CD4-positive, alpha-beta memory T cell (primary cell): ENCODE results near the gene TMEM138. TPM values are rescaled to one million over a fixed set of nuclear protein-coding genes. Genes with fewer than 3 reads are reported as not detected.

Source experiments
- CTCF ChIA-PET: fragments of 350-600 bp; sonication (Branson Sonifier 250); formaldehyde crosslinking; loops from one replicate; lab custom pipeline; 2021; ENCODE audit warnings: inconsistent platforms; ENCODE audit not compliant: partially characterized antibody; lab: Charles Lee
- POLR2A ChIA-PET: fragments of 350-600 bp; sonication (Branson Sonifier 250); formaldehyde crosslinking; loops from one replicate; lab custom pipeline; 2021; ENCODE audit not compliant: partially characterized antibody; lab: Charles Lee
- DNase-seq, 5 donors: peaks; one replicate each; pipeline versions ENCODE4 v3.0.0 to v3.0.0-alpha.2; 2020 to 2022; ENCODE audit warnings: mixed read lengths in 1 of 5
- H3K27ac ChIP-seq: one replicate; pipeline ENCODE4 v1.7.0; 2013; ENCODE audit warnings: low read depth, low read length
- H3K27me3 ChIP-seq: 2 replicates; pipeline ENCODE4 v1.7.0; 2013; ENCODE audit warnings: mild to moderate bottlenecking, low read length, moderate library complexity; ENCODE audit not compliant: insufficient read depth
- H3K36me3 ChIP-seq: 2 replicates; pipeline ENCODE4 v1.7.0; 2013; ENCODE audit warnings: mild to moderate bottlenecking, low read length, moderate library complexity; ENCODE audit not compliant: insufficient read depth
- H3K4me1 ChIP-seq: 2 replicates; pipeline ENCODE4 v1.7.0; 2013; ENCODE audit warnings: mild to moderate bottlenecking, low read length, moderate library complexity; ENCODE audit not compliant: insufficient read depth
- H3K4me3 ChIP-seq, 2 donors: one replicate each; pipeline ENCODE4 v1.7.0; 2013; ENCODE audit warnings: low read length in 2 of 2, mild to moderate bottlenecking in 1 of 2
- H3K9me3 ChIP-seq, 2 donors: one replicate each; pipeline ENCODE4 v1.7.0; 2013; ENCODE audit warnings: low read length in 2 of 2, control low read depth in 1 of 2; ENCODE audit not compliant: control insufficient read depth in 1 of 2
- H3K27ac Mint-ChIP-seq, 7 donors: one replicate each; pipeline ENCODE4 v1.8.0; 2020 to 2021; ENCODE audit warnings: mixed read lengths in 7 of 7, mild to moderate bottlenecking in 6 of 7, inconsistent platforms in 3 of 7, moderate library complexity in 3 of 7
- H3K27me3 Mint-ChIP-seq, 2 donors: one replicate each; pipeline ENCODE4 v1.8.0; 2020 to 2021; ENCODE audit warnings: mixed read lengths in 2 of 2
- H3K36me3 Mint-ChIP-seq, 2 donors: one replicate each; pipeline ENCODE4 v1.8.0; 2020 to 2021; ENCODE audit warnings: mixed read lengths in 2 of 2, inconsistent platforms in 1 of 2, mild to moderate bottlenecking in 1 of 2
- H3K4me1 Mint-ChIP-seq, 4 donors: one replicate each; pipeline ENCODE4 v1.8.0; 2020 to 2021; ENCODE audit warnings: mixed read lengths in 4 of 4, mild to moderate bottlenecking in 1 of 4
- H3K4me3 Mint-ChIP-seq, 8 donors: one replicate each; pipeline ENCODE4 v1.8.0; 2020 to 2021; ENCODE audit warnings: mixed read lengths in 8 of 8, mild to moderate bottlenecking in 7 of 8, moderate library complexity in 6 of 8, inconsistent platforms in 3 of 8
- H3K9me3 Mint-ChIP-seq, 8 donors: one replicate each; pipeline ENCODE4 v1.8.0; 2020 to 2021; ENCODE audit warnings: mixed read lengths in 8 of 8, mild to moderate bottlenecking in 5 of 8, inconsistent platforms in 3 of 8, moderate library complexity in 1 of 8
- intact Hi-C: fragments of 100-400 bp; cut with micrococcal nuclease; formaldehyde crosslinking; loops from one replicate; pipeline ENCODE4 v1.15.1; 2023
- polyA plus RNA-seq, 2 donors: library from polyadenylated mRNA; unstranded; fragments of 300-500 nt; fragmentation: Illumina TruSeq; gene quantifications; one replicate each; pipeline ENCODE4 v1.2.3, GENCODE V29; 2021
- total RNA-seq, 2 experiments: library from RNA; stranded (reverse); gene quantifications; one replicate each; pipeline ENCODE4 v1.2.3, GENCODE V29; 2021

TMEM138 gene
- total and polyA plus RNA-seq, 4 experiments from 2014 or later = 49.0 to 62.5 (median 60.2) TPM

DNA sequence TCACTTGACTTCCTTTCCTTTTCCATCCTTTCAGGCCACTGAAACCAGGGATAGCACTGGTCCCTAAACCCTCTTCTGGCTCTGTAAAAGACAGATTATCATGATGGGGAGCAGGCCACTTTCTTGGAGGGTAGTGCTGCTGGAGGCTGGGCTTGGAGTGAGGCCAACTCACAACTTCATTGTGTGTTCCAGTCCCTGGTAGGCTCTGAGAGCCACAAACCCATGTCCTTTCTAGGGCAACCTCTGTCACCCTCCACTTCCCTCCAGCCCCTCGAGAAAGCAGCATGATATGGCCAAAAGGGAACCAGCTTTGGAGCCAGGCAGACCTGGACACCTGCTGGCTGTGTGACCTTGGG, 26.8 kb upstream of the TMEM138 start:
- no peak overlapping the region for H3K4me3 ChIP-seq
- H3K4me1 Mint-ChIP-seq = peaks cover 28 to 56% (median 40%) of the 10 kb centered on the region in 4 donors
- no peaks in the 10 kb centered on the region for H3K27me3 ChIP-seq
- POLR2A ChIA-PET = interaction anchor here (1.4 to 5.9 kb wide), 7 partner anchors 26 to 100 kb away, joined by 7 to 89 read pairs (median 21); partner anchors contain the start of genes CPSF7, CYB561A3, SDHAF2 and TMEM138
- peak overlapping the region in 2 of 8 donors; percentile 5 to 35 for H3K4me3 Mint-ChIP-seq
- peaks cover 39% of the 10 kb centered on the region for H3K4me1 ChIP-seq
- H3K9me3 ChIP-seq = no peaks in the 10 kb centered on the region
- peaks cover 6% of the 10 kb centered on the region for H3K36me3 ChIP-seq
- CTCF ChIA-PET = interaction anchor here (1.1 to 10.1 kb wide), 19 partner anchors 8 to 503 kb away, joined by 4 to 442 read pairs (median 10); partner anchors contain the start of genes CYB561A3, TMEM109, TMEM138 and TMEM216
- no peaks in the 10 kb centered on the region for H3K27me3 Mint-ChIP-seq
- no peak for DNase-seq
- peak overlapping the region; percentile 44 for H3K27ac ChIP-seq
- peaks cover 11 to 12% of the 10 kb centered on the region in 2 donors for H3K36me3 Mint-ChIP-seq
- peaks cover 0 to 4% (median 0%) of the 10 kb centered on the region in 8 donors for H3K9me3 Mint-ChIP-seq
- intact Hi-C loops = no loop called here
- H3K27ac Mint-ChIP-seq = peak overlapping the region in 5 of 7 donors; percentile 4 to 92 (median 57)

GRCh38 chr11:61336171-61336935, 25.8 kb upstream of the TMEM138 start:
- intact Hi-C loops = loop anchor here (1.0 to 2.0 kb wide), 4 partner anchors 56 to 505 kb away; partner anchors contain the start of gene TMEM216
- peaks cover 11 to 16% of the 10 kb centered on the region in 2 donors for H3K36me3 Mint-ChIP-seq
- Histone ChIP-seq H3K36me3 (peaks cover 6% of the 10 kb centered on the region), H3K4me1 (peaks cover 31% of the 10 kb centered on the region), H3K27ac (peak overlapping the region; percentile 44), H3K9me3 (no peaks in the 10 kb centered on the region), H3K4me3 (no peak overlapping the region), H3K27me3 (no peaks in the 10 kb centered on the region)
- H3K4me1 Mint-ChIP-seq = peaks cover 22 to 46% (median 32%) of the 10 kb centered on the region in 4 donors
- H3K27ac Mint-ChIP-seq = peak overlapping the region; percentile 83 to 92 (median 88)
- DNase-seq = peak; percentile 78 to 86 (median 84)
- peaks cover 0 to 4% (median 0%) of the 10 kb centered on the region in 8 donors for H3K9me3 Mint-ChIP-seq
- ChIA-PET POLR2A (interaction anchor here (0.6 to 5.9 kb wide), 15 partner anchors 9 to 423 kb away, joined by 3 to 89 read pairs (median 4); partner anchors contain the start of genes CPSF7, CYB561A3, SDHAF2 and TMEM109), CTCF (interaction anchor here (0.8 to 10.1 kb wide), 35 partner anchors 8 to 504 kb away, joined by 3 to 442 read pairs (median 6); partner anchors contain the start of genes CPSF7, CYB561A3, SDHAF2 and TMEM109)
- no peaks in the 10 kb centered on the region for H3K27me3 Mint-ChIP-seq
- H3K4me3 Mint-ChIP-seq = peak overlapping the region in 2 of 8 donors; percentile 39 to 57

- H3K27me3 Mint-ChIP-seq = no peaks in the 10 kb centered on the region
- Histone ChIP-seq H3K4me1 (peaks cover 19% of the 10 kb centered on the region), H3K27ac (no peak overlapping the region), H3K9me3 (no peaks in the 10 kb centered on the region), H3K27me3 (no peaks in the 10 kb centered on the region), H3K36me3 (peaks cover 6% of the 10 kb centered on the region), H3K4me3 (no peak overlapping the region)
- intact Hi-C loops = loop anchor here (2.0 kb wide), 2 partner anchors 55 to 179 kb away; partner anchors contain the start of gene TMEM216
- ChIA-PET POLR2A (interaction anchor here (5.9 kb wide), 1 partner anchor 48 kb away, joined by 87 read pairs; no protein-coding TSS in a partner anchor), CTCF (interaction anchor here (2.9 to 10.1 kb wide), 3 partner anchors 25 to 56 kb away, joined by 92 to 442 read pairs (median 117); partner anchors contain the start of genes CYB561A3, TMEM138 and TMEM216)
- peaks cover 0 to 4% (median 0%) of the 10 kb centered on the region in 8 donors for H3K9me3 Mint-ChIP-seq
- DNase-seq = no peak
- no peak overlapping the region for H3K4me3 Mint-ChIP-seq
- peaks cover 11 to 31% (median 19%) of the 10 kb centered on the region in 4 donors for H3K4me1 Mint-ChIP-seq
- peaks cover 9 to 12% of the 10 kb centered on the region in 2 donors for H3K36me3 Mint-ChIP-seq
- no peak overlapping the region for H3K27ac Mint-ChIP-seq
These were observed 24.3 kb upstream of the TMEM138 start for GRCh38 chr11:61337706-61338470.

- POLR2A ChIA-PET = no interaction called here
- H3K4me1 ChIP-seq = peaks cover 11% of the 10 kb centered on the region
These were observed 23.2 kb upstream of the TMEM138 start for GRCh38 chr11:61338783-61339489.

GRCh38 chr11:61339490-61339878, 22.7 kb upstream of the TMEM138 start:
- Mint-ChIP-seq H3K4me3 (no peak overlapping the region), H3K4me1 (peaks cover 2 to 15% (median 8%) of the 10 kb centered on the region in 4 donors), H3K27me3 (no peaks in the 10 kb centered on the region), H3K9me3 (no peaks in the 10 kb centered on the region), H3K36me3 (peaks cover 10 to 12% of the 10 kb centered on the region in 2 donors), H3K27ac (peak overlapping the region in 1 of 7 donors; percentile 86)
- DNase-seq = no peak
- H3K36me3 ChIP-seq = peaks cover 6% of the 10 kb centered on the region
- ChIA-PET POLR2A (no interaction called here), CTCF (interaction anchor here (1.4 to 10.1 kb wide), 2 partner anchors 10 to 45 kb away, joined by 3 to 442 read pairs; no protein-coding TSS in a partner anchor)
- H3K4me3 ChIP-seq = no peak overlapping the region
- H3K4me1 ChIP-seq = peaks cover 10% of the 10 kb centered on the region
- no peaks in the 10 kb centered on the region for H3K27me3 ChIP-seq
- intact Hi-C loops = no loop called here
- H3K27ac ChIP-seq = no peak overlapping the region
- no peaks in the 10 kb centered on the region for H3K9me3 ChIP-seq

More at GRCh38 chr11:61338783-61339489, 23.2 kb upstream of the TMEM138 start:
- no peaks in the 10 kb centered on the region for H3K27me3 Mint-ChIP-seq
- peaks cover 9 to 12% of the 10 kb centered on the region in 2 donors for H3K36me3 Mint-ChIP-seq
- no peak overlapping the region for H3K4me3 Mint-ChIP-seq
- Histone ChIP-seq H3K27me3 (no peaks in the 10 kb centered on the region), H3K27ac (no peak overlapping the region), H3K9me3 (no peaks in the 10 kb centered on the region), H3K4me3 (no peak overlapping the region), H3K36me3 (peaks cover 6% of the 10 kb centered on the region)
- H3K27ac Mint-ChIP-seq = no peak overlapping the region
- peaks cover 5 to 21% (median 11%) of the 10 kb centered on the region in 4 donors for H3K4me1 Mint-ChIP-seq
- no peaks in the 10 kb centered on the region for H3K9me3 Mint-ChIP-seq
- CTCF ChIA-PET = interaction anchor here (1.4 to 10.1 kb wide), 3 partner anchors 10 to 55 kb away, joined by 3 to 442 read pairs (median 117); partner anchors contain the start of gene TMEM216
- intact Hi-C loops = no loop called here
- no peak for DNase-seq

DNA sequence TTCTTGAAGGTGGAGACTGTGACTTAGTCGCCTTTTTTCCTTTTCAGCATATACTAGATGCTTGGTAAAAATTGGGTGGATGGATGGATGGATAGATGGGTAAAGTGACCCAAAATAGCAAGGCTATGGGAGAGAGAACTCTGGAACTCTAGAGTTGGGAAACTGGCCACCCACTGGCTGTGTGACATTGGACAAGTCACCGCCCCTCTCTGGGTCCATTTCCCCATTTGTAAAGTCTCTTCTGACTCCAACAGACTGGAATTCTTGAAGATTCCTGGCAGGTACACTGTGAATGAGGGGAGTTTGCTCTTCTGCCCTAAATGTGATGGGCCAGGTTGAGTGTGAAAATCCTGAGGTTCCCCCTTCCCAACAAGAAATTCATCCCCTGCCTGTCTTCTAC, 21.2 kb upstream of the TMEM138 start:
- DNase-seq = no peak
- Mint-ChIP-seq H3K27me3 (no peaks in the 10 kb centered on the region), H3K27ac (peak overlapping the region in 2 of 7 donors; percentile 19 to 25), H3K4me3 (no peak overlapping the region), H3K36me3 (peaks cover 12 to 13% of the 10 kb centered on the region in 2 donors), H3K4me1 (peaks cover 2 to 12% (median 6%) of the 10 kb centered on the region in 4 donors), H3K9me3 (no peaks in the 10 kb centered on the region)
- Histone ChIP-seq H3K9me3 (no peaks in the 10 kb centered on the region), H3K27ac (no peak overlapping the region), H3K27me3 (no peaks in the 10 kb centered on the region), H3K4me3 (no peak overlapping the region), H3K36me3 (peaks cover 6% of the 10 kb centered on the region), H3K4me1 (peaks cover 7% of the 10 kb centered on the region)
- CTCF ChIA-PET = interaction anchor here (1.2 to 10.1 kb wide), 3 partner anchors 44 to 94 kb away, joined by 5 to 442 read pairs (median 5); no protein-coding TSS in a partner anchor
- intact Hi-C loops = no loop called here
- POLR2A ChIA-PET = interaction anchor here (1.7 kb wide), 1 partner anchor 21 kb away, joined by 7 read pairs; the partner anchor contains the start of genes CYB561A3 and TMEM138
